Endodermal cell (in vitro differentiated cells): ENCODE results near the gene ZC3H12A. TPM values are rescaled to one million over a fixed set of nuclear protein-coding genes. Genes with fewer than 3 reads are reported as not detected.
A peak's percentile ranks its signal among the peaks of the same experiment; 100 is the strongest.

Experiments
- DNase-seq: peaks from one replicate; pipeline ENCODE4 v3.0.0-alpha.2; 2017
- H3K27ac ChIP-seq: 2 replicates; pipeline ENCODE4 v1.5.1; 2013; ENCODE audit warnings: mild to moderate bottlenecking, low read depth, low read length, moderate library complexity
- H3K27me3 ChIP-seq: 2 replicates; pipeline ENCODE4 v1.6.1; 2013; ENCODE audit warnings: mild to moderate bottlenecking, low read length, moderate library complexity; ENCODE audit not compliant: insufficient read depth, control insufficient read depth, poor library complexity, severe bottlenecking
- H3K36me3 ChIP-seq: 2 replicates; pipeline ENCODE4 v1.7.0; 2013; ENCODE audit warnings: mild to moderate bottlenecking, low read length, moderate library complexity; ENCODE audit not compliant: control insufficient read depth, insufficient read depth
- H3K4me1 ChIP-seq: one replicate; pipeline ENCODE4 v1.7.0; 2013; ENCODE audit warnings: low read length; ENCODE audit not compliant: control insufficient read depth, insufficient read depth
- H3K4me3 ChIP-seq: 2 replicates; pipeline ENCODE4 v1.5.1; 2013; ENCODE audit warnings: mild to moderate bottlenecking, low read length, moderate library complexity
- H3K9ac ChIP-seq: 2 replicates; pipeline ENCODE4 v1.6.1; 2013; ENCODE audit warnings: mild to moderate bottlenecking, low read length, moderate library complexity; ENCODE audit not compliant: poor library complexity, severe bottlenecking; ENCODE audit errors: extremely low read depth
- H3K9me3 ChIP-seq: 2 replicates; pipeline ENCODE4 v1.6.1; 2013; ENCODE audit warnings: mild to moderate bottlenecking, low read length, moderate library complexity; ENCODE audit not compliant: control insufficient read depth
- H3K27ac Mint-ChIP-seq: 2 replicates; pipeline ENCODE4 v1.8.0; 2020; ENCODE audit warnings: mixed read lengths
- H3K27me3 Mint-ChIP-seq: 2 replicates; pipeline ENCODE4 v1.8.0; 2021; ENCODE audit warnings: mild to moderate bottlenecking, mixed read lengths; ENCODE audit not compliant: insufficient read depth
- H3K36me3 Mint-ChIP-seq: 2 replicates; pipeline ENCODE4 v1.8.0; 2020; ENCODE audit warnings: low read depth, mixed read lengths
- H3K4me1 Mint-ChIP-seq: 2 replicates; pipeline ENCODE4 v1.8.0; 2020; ENCODE audit warnings: mixed read lengths
- H3K4me3 Mint-ChIP-seq: 2 replicates; pipeline ENCODE4 v1.8.0; 2020; ENCODE audit warnings: mild to moderate bottlenecking, moderate library complexity, mixed read lengths
- H3K9me3 Mint-ChIP-seq: 2 replicates; pipeline ENCODE4 v1.8.0; 2020; ENCODE audit warnings: mild to moderate bottlenecking, mixed read lengths
- CTCF ChIP-seq: fragments of 200-600 bp; sonication (generic); conservative IDR thresholded peaks from 2 replicates; pipeline ENCODE4 v1.5.0; 2021; ENCODE audit warnings: antibody characterized with exemption, mild to moderate bottlenecking
- WGBS, 2 experiments: methylation state at CpG; one replicate each; pipeline versions ENCODE4 v1.1.5 to v1.1.7; 2013; ENCODE audit warnings: missing lambda C conversion rate in 2 of 2, mixed read lengths in 1 of 2; ENCODE audit not compliant: insufficient coverage in 1 of 2, insufficient read length in 1 of 2; 5-methylcytosine and 5-hydroxymethylcytosine counted together
- total RNA-seq, 2 donors: library from RNA; stranded (reverse); fragmentation: NEBNext Ultra II Directional in 1 of 2; extraction: Animal tissue kit (Norgen Biotek cat#: 25700) in 1 of 2; gene quantifications; 2 replicates in 1 of 2; 3 replicates in 1 of 2; pipeline ENCODE4 v1.2.1, GENCODE V29; 2021

The ZC3H12A gene
- total RNA-seq, 2 donors from 2014 or later = 5.5 to 5.8 TPM

DNA sequence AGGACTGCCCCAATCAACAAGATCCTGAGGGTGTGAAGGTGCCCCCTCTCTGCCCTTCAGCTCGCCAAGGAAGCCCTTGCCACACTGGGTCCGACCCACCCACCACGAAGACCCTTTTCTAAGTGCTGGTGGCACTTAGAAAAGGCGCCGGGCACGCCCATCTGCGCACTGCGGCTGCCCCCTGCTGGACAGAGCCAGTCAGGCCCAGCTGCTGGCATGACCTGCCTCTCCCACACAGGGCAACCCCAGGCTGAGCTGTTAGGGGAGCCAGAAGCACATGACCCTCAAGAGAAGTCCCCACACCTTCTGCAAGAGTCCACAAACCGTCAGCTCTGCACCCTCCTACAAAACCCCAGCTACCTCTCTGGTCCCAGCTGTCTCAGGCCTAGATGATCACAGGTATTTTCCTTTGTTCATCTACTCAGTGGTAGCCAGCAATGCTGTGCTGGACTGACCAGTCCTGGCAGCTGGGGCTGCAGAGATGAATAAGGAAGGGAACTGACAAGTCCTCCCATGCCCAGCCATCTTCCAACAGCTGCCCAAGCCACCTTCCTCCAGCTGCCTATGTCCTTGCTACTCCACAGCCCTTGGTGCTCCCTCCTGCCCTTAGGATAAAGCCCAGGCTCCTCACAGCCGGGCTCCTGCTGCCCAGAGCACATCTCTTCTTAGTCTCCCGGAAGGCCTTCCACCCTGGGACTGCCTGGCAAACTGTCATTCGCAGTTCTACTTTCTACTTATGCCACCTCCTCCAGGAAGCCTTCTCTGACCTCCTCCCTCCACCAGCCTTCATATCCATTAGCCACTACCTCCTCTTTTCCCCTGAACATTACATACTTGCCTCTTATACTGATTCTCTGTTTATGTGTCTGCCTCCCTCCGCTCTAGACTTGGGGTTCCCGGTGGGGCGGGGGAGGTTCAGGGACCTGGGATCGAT is 39.8 kb upstream of the ZC3H12A start:
- Mint-ChIP-seq H3K4me1 (peaks cover 30% of the 10 kb centered on the region), H3K27ac (no peak overlapping the region), H3K27me3 (peaks cover 7% of the 10 kb centered on the region), H3K9me3 (no peaks in the 10 kb centered on the region), H3K36me3 (no peaks in the 10 kb centered on the region), H3K4me3 (no peak overlapping the region)
- Histone ChIP-seq H3K4me1 (peaks cover 7% of the 10 kb centered on the region), H3K27me3 (no peaks in the 10 kb centered on the region), H3K27ac (no peak overlapping the region), H3K9ac (no peak overlapping the region), H3K9me3 (no peaks in the 10 kb centered on the region), H3K36me3 (no peaks in the 10 kb centered on the region), H3K4me3 (no peak overlapping the region)
- peak; percentile 97 for TF ChIP-seq CTCF
- DNase-seq = peak; percentile 94
- WGBS, 2 experiments = 36 to 47% methylated on average over 6 to 15 of the region's 16 CpGs

GRCh38 chr1:37437087-37437486 is 37.3 kb upstream of the ZC3H12A start:
- peaks cover 11% of the 10 kb centered on the region for H3K27me3 Mint-ChIP-seq
- DNase-seq = no peak
- H3K4me3 ChIP-seq = no peak overlapping the region
- 53% methylated on average over 2 of the region's 2 CpGs; no CpG with 5 or more reads in 1 of the 2 experiments for WGBS, 2 experiments
- no peaks in the 10 kb centered on the region for H3K36me3 ChIP-seq
- no peaks in the 10 kb centered on the region for H3K27me3 ChIP-seq
- peaks cover 30% of the 10 kb centered on the region for H3K4me1 Mint-ChIP-seq
- no peak for TF ChIP-seq CTCF
- no peak overlapping the region for H3K4me3 Mint-ChIP-seq
- no peaks in the 10 kb centered on the region for H3K9me3 Mint-ChIP-seq
- H3K9ac ChIP-seq = no peak overlapping the region
- no peak overlapping the region for H3K27ac Mint-ChIP-seq
- H3K4me1 ChIP-seq = peaks cover 7% of the 10 kb centered on the region
- no peaks in the 10 kb centered on the region for H3K36me3 Mint-ChIP-seq
- no peaks in the 10 kb centered on the region for H3K9me3 ChIP-seq
- H3K27ac ChIP-seq = no peak overlapping the region

DNA sequence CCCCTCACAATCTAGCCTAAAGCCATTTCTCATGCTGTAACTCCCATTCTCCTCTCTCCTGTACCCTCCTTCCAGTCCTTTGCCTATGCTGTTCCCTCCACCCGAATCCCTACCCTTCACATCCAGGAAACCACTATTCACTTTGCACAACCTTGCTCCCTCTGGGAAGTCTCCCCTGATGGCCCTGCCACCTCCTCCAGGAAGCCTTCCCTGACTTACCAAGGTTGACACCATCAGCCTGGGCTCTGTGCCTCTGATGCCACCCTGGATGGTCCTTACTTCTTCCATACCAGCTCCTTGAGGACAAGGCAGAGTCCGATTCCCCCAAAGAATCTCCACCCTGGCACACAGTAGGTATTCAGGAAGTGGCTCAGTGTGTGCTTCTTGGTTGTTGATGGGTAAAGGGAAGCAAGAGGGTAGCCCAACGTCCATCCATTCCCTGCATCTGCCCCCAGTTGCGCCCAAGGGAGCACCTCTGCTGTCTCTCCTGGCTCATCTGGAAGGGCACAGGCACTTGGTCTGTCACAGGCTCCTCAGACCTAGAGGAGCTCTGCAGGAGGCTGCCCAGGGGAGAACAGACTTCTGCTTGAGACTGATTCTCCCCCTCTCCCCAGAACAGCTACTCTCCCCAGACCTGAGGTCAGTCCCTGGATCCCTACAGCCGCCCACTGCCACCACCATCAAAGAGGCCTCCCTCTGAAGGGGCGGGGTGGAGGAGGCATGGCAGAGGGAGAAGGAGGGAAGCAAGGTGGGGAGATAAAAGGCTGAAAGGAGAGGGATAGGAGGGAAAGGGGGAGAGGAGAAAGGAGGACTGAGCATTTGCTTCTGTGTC is 36.1 kb upstream of the ZC3H12A start:
- no peak overlapping the region for H3K27ac Mint-ChIP-seq
- H3K4me3 ChIP-seq = no peak overlapping the region
- H3K4me1 Mint-ChIP-seq = peaks cover 30% of the 10 kb centered on the region
- no peak overlapping the region for H3K4me3 Mint-ChIP-seq
- peaks cover 8% of the 10 kb centered on the region for H3K27me3 ChIP-seq
- H3K9me3 Mint-ChIP-seq = no peaks in the 10 kb centered on the region
- no peak for DNase-seq
- no peak overlapping the region for H3K9ac ChIP-seq
- H3K27me3 Mint-ChIP-seq = peaks cover 22% of the 10 kb centered on the region
- H3K36me3 Mint-ChIP-seq = no peaks in the 10 kb centered on the region
- H3K27ac ChIP-seq = no peak overlapping the region
- TF ChIP-seq CTCF = no peak
- no peaks in the 10 kb centered on the region for H3K9me3 ChIP-seq
- 60 to 69% methylated on average over 2 to 5 of the region's 6 CpGs for WGBS, 2 experiments
- peaks cover 7% of the 10 kb centered on the region for H3K4me1 ChIP-seq
- H3K36me3 ChIP-seq = no peaks in the 10 kb centered on the region
